Stimulated activated CD8-positive, alpha-beta memory T cell treated with anti-CD3 and anti-CD28 coated beads, Interleukin-12 subunit alpha, Interleukin-12 subunit beta, amount 100 ng/mL, for 4 hours (primary cell): ENCODE measurements around the gene C4BPB.
A peak's percentile ranks its signal among the peaks of the same experiment; 100 is the strongest.

Source experiments
- DNase-seq: peaks from one replicate; pipeline ENCODE4 v3.0.0-alpha.2; 2020; ENCODE audit warnings: low read depth

Gene C4BPB

GRCh38 chr1:207060596-207060995, 28.1 kb upstream of the C4BPB start:
- no peak for DNase-seq

GRCh38 chr1:207062058-207062457, 26.6 kb upstream of the C4BPB start:
- no peak for DNase-seq

GRCh38 chr1:207063014-207063413, 25.6 kb upstream of the C4BPB start:
- no peak for DNase-seq

DNA sequence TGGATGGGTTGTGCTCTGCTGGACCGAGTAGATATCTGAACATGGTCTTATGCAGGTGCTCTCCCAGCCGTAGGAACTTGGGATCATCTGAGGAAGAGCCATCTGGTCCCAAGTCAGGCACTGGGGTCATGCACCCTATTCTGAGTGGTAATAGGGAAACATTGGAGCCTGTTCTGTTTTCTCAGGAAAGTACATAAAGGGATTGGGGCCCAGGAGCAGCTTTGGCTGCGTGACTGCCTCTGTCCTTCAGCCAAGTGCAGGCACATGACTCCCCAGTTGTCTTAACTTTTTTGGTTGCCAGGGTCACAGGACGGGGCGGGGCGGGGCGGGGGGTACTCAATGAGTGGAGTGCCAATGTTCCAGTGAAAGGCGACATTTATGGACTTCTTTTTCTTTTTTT, 24.1 kb upstream of the C4BPB start:
- no peak for DNase-seq

DNA sequence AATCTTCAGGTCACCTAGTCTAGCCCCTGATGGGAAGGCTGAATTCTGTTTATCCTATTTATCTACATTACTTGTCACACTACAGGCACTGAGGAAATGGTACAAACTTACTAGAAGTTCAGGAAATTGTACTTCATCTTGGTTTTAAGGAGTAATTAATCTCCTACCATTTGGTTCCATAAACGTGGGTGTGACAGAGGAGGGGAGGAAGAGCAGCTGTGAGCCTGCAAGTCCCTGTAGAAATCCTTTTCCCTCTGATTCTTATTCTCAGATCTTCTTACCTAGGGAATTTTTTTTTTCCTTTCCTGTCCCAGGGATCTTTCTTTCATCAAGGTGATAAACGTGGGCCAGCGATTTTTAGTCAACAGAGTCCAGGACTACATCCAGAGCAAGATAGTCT, 21.5 kb upstream of the C4BPB start:
- no peak for DNase-seq

- DNase-seq: no peak
These were observed 21.0 kb upstream of the C4BPB start for GRCh38 chr1:207067665-207068064.

DNA sequence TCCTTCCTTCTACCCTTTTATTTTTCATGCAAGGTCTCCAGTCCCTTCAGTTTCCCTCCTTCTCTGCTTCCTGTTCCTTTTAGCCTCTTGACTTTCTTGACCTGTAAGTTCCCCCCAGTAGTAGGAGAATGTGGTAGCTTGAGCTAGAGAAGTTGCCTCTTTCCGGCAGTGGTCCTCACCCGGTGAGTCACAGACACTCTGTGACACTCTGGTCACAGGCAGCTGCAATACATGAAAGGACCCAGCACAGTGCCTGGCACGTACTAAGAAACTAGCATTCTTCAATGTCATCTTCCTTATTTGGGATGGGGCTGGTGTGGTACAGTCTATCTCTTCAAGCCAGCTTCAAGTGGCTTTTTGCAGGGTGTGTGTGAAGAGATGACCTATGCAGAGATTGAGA, 19.6 kb upstream of the C4BPB start:
- DNase-seq: no peak

- no peak for DNase-seq
These were observed 18.7 kb upstream of the C4BPB start for GRCh38 chr1:207069858-207070506.

DNA sequence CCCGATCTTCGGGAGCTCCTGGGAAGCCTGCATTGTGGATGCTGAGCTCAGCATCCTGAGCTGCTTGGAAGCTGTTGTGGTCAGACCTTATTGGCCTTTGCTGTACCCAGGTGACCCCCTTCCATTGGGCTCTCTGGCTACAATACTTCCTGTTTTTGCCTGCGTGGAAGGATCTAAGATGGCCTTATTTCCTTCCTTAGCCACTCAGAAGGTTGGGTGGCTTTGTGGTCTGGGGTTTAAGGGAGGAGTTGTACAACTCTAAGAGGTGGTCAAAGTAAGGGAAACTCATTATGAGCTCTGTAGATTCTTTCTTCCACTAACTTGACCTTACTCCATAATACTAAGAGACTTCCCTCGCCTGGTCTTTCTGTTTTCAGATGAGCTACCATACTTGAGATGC, 17.8 kb upstream of the C4BPB start:
- no peak for DNase-seq

GRCh38 chr1:207071426-207071825, 17.2 kb upstream of the C4BPB start:
- DNase-seq: no peak

- DNase-seq: no peak
These were observed 16.4 kb upstream of the C4BPB start for GRCh38 chr1:207072233-207072632.

GRCh38 chr1:207073906-207074820, 14.5 kb upstream of the C4BPB start:
- DNase-seq: no peak

- DNase-seq: no peak
These were observed 12.3 kb upstream of the C4BPB start for GRCh38 chr1:207076181-207076955.

DNA sequence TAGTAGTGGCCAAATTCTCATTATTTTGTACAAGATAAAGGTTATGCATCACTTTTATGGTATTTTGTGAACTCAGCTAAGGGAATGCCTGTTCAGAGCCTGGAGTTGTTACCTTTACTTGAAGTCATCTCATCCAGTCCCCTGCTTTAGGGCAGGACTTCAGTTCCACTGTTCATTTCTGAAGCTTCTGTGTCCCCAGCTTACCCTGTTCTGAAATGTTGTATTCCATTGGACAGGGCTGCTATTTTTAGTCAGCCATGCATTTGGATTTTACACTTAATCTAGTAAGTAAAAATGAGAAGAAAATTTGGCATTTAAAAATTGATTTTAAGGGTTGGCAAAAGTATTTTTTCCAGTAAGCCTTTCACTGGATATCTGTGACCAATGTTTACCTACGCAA, 11.6 kb upstream of the C4BPB start:
- no peak for DNase-seq

GRCh38 chr1:207077470-207078377, 10.9 kb upstream of the C4BPB start:
- DNase-seq: peak; percentile 13

DNA sequence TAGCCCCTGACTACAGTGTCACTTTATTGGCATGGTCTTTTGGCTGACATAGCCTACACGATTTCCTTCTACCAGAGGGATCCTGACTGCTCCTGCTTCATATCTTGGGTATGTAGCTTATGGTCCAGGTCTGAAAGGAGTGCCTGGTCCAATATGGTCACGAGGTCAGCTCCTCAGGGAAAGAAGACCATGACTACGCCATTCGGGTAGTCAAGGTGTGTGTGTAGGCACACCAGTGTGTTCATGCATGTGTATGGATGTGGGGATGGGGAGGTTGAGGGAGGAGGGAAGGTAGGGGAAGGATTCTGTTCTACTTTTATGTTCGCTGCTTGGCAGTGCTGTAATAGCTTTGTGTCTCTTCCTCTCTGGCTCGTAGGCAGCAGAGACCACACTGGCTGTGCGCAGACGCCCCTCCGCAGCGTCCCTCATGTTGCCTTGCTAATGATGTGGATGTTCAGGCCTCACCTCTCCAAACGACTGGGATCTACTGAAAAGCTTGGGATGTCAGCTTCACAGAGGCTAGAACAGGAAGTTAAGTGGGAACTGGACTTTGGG, 10.0 kb upstream of the C4BPB start:
- no peak for DNase-seq

DNA sequence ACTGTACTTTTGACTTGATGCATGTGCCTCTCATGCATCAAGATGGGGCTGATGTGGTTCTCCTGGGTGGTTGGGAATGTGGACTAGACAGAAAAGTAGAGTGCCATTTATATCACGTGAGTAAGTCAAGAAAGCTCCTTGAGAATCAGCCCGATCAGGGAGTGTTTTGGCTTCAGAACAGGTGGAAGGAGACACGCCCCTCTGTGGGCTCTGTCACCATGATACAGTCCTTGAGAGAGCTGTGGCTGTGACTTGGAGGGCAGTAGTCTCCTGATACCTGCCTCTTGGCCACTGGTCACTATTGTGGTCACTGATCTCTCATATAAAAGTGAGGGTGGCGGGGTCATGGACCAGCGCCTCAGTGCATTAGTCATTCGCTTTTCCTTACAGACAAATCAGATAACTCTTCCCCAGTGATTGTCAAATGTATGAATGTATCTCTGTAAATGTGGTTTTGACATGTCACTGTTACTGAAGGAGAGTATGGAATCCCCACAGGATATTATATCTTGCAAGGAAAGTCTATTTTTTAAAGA, 8.9 kb upstream of the C4BPB start:
- DNase-seq: no peak

- DNase-seq: no peak
These were observed 7.6 kb upstream of the C4BPB start for GRCh38 chr1:207081088-207081487.

GRCh38 chr1:207081806-207082205, 6.9 kb upstream of the C4BPB start:
- no peak for DNase-seq

DNA sequence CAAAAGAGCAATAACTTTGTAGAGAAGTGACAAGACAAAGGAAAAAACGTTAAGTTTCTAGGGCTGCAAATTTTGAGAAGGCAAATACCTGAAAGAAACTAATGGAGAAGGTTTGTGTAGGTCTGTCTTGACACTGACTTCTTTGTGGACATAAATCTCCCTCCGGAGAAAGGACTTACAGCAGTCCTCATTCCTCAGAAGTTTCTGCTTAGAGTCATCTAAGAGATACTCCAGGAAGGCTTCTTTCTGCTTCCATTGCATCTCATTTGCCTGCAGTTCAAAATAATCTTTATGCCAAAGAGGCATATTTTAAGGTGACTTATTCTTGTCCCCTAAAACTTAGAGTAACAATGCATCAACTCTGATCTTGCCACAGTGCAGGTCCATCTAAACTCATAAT, 4.4 kb upstream of the C4BPB start:
- DNase-seq: no peak

DNA sequence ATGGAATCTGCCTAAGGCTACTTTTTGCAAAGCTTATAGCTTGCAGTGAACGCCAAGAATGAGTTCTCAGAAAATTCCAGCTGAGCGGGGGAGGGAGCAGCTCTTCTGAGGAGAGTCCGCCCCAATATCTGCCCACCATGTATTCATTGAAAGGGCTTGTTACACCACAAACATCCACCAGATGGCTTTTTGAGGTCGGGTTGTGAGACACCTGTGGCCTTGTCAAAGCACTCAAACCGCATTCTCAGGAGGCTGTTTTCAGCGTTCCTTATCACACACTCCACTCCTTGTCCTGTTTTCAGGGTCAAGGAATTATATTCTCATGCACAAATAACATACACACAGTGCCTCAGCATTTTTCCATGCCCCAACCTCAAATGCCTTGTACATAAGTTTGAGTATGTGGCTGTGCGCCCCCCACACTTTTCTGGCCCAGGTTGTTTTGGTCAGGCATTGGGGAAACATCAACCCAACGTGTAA, 3.9 kb upstream of the C4BPB start:
- peak; percentile 6 for DNase-seq
